Endothelial cell of umbilical vein (primary cell): ENCODE data around the gene TRANK1. TPM values are rescaled to one million over a fixed set of nuclear protein-coding genes. Genes with fewer than 3 reads are reported as not detected.

Source experiments
- BruUV-seq: library from RNA; stranded (reverse); fragments of 400-500 nt; replicated peaks from 2 replicates; lab custom pipeline; 2021; lab: Mats Ljungman, UMichigan
- CTCF ChIA-PET: fragments of 300-600, 350-600 bp; sonication (Branson Sonifier 250); formaldehyde crosslinking; loops from one replicate; lab custom pipeline; 2021; ENCODE audit warnings: antibody characterized with exemption, inconsistent platforms; lab: Charles Lee
- POLR2A ChIA-PET: fragments of 300-600, 350-600 bp; sonication (Branson Sonifier 250); formaldehyde crosslinking; loops from one replicate; lab custom pipeline; 2021; ENCODE audit warnings: antibody characterized with exemption, inconsistent platforms; lab: Charles Lee
- DNase-seq: peaks from one replicate; pipeline ENCODE4 v3.0.0-alpha.2; 2011; ENCODE audit warnings: low read depth, low spot score
- FAIRE-seq: peaks from 2 replicates; lab custom pipeline; 2011; peaks lifted over from hg19 to GRCh38; lab: Jason Lieb, UNC
- H2AFZ ChIP-seq: 2 replicates; pipeline ENCODE4 v1.6.0; 2012; ENCODE audit warnings: low read depth, low read length, control low read depth, inconsistent platforms
- H3K27ac ChIP-seq: 2 replicates; pipeline ENCODE4 v1.5.1; 2011; ENCODE audit warnings: low read depth, mild to moderate bottlenecking, control low read depth, low read length, moderate library complexity; ENCODE audit not compliant: insufficient read depth
- H3K27me3 ChIP-seq, 2 experiments: 2 replicates each; pipeline versions ENCODE4 v1.6.0 to v1.6.1; 2011; ENCODE audit warnings: low read length in 2 of 2, mixed read lengths in 1 of 2; ENCODE audit not compliant: control insufficient read depth in 2 of 2, insufficient read depth in 2 of 2
- H3K36me3 ChIP-seq, 2 experiments: 2 replicates in 1 of 2; 3 replicates in 1 of 2; pipeline ENCODE4 v1.5.1; 2011; ENCODE audit warnings: low read length in 2 of 2, mild to moderate bottlenecking in 1 of 2, moderate library complexity in 1 of 2; ENCODE audit not compliant: control insufficient read depth in 2 of 2, insufficient read depth in 2 of 2; ENCODE audit errors: extremely low read depth in 1 of 2
- H3K4me1 ChIP-seq: 3 replicates; pipeline ENCODE4 v1.5.1; 2011; ENCODE audit warnings: mild to moderate bottlenecking, low read length; ENCODE audit not compliant: control insufficient read depth, insufficient read depth; ENCODE audit errors: extremely low read depth
- H3K4me2 ChIP-seq: 2 replicates; pipeline ENCODE4 v1.6.1; 2011; ENCODE audit warnings: low read length, control low read depth, mixed read lengths; ENCODE audit not compliant: insufficient read depth
- H3K4me3 ChIP-seq, 3 experiments: fragments of 200-600 bp in 1 of 3; sonication (generic), shearing (Covaris generic) in 1 of 3; replicated peaks in 1 of 3; 2 replicates each; pipeline ENCODE4 v1.5.1; 2011 to 2016; ENCODE audit warnings: control low read depth in 3 of 3, low read length in 3 of 3, mild to moderate bottlenecking in 2 of 3, inconsistent platforms in 1 of 3, low read depth in 1 of 3, moderate library complexity in 1 of 3; ENCODE audit not compliant: insufficient read depth in 1 of 3
- H3K79me2 ChIP-seq: 2 replicates; pipeline ENCODE4 v1.6.0; 2012; ENCODE audit warnings: low read length, inconsistent platforms; ENCODE audit not compliant: control insufficient read depth, insufficient read depth
- H3K9ac ChIP-seq: replicated peaks from 2 replicates; pipeline ENCODE3; 2011; ENCODE audit warnings: low read length, control low read depth; ENCODE audit not compliant: insufficient read depth; ENCODE audit errors: extremely low read depth
- H3K9me1 ChIP-seq: replicated peaks from 3 replicates; pipeline ENCODE4 v1.6.0; 2011; ENCODE audit warnings: mild to moderate bottlenecking, low read length; ENCODE audit not compliant: control insufficient read depth, insufficient read depth; ENCODE audit errors: extremely low read depth
- H3K9me3 ChIP-seq: replicated peaks from 2 replicates; pipeline ENCODE4 v1.5.1; 2012; ENCODE audit warnings: low read length, inconsistent platforms; ENCODE audit not compliant: control insufficient read depth, insufficient read depth
- H4K20me1 ChIP-seq: replicated peaks from 2 replicates; pipeline ENCODE3; 2011; ENCODE audit warnings: mild to moderate bottlenecking, low read length; ENCODE audit not compliant: control insufficient read depth, insufficient read depth; ENCODE audit errors: extremely low read depth
- EZH2 ChIP-seq: IDR thresholded peaks from 2 replicates; pipeline ENCODE4 v1.6.1; 2012; ENCODE audit warnings: borderline replicate concordance, low read depth, mild to moderate bottlenecking, moderate library complexity, low read length, inconsistent platforms; ENCODE audit not compliant: severe bottlenecking
- FOS ChIP-seq: IDR thresholded peaks from 2 replicates; pipeline ENCODE4 v1.6.1; 2011; ENCODE audit warnings: mild to moderate bottlenecking, low read length, moderate library complexity, borderline replicate concordance; ENCODE audit not compliant: insufficient read depth
- GATA2 ChIP-seq: IDR thresholded peaks from 2 replicates; pipeline ENCODE4 v1.7.0; 2011; ENCODE audit warnings: low read depth, mild to moderate bottlenecking, moderate library complexity, mixed read lengths, low read length; ENCODE audit not compliant: insufficient read length, insufficient read depth
- JUN ChIP-seq: IDR thresholded peaks from 2 replicates; pipeline ENCODE4 v1.6.1; 2011; ENCODE audit warnings: borderline replicate concordance, low read depth; ENCODE audit not compliant: insufficient read length, insufficient read depth
- MYC ChIP-seq: IDR thresholded peaks from one replicate; pipeline ENCODE4 v1.6.1; 2011; ENCODE audit warnings: mild to moderate bottlenecking, low read depth, low read length
- POLR2A ChIP-seq: IDR thresholded peaks from 2 replicates; pipeline ENCODE4 v1.6.1; 2012; ENCODE audit warnings: low read depth, mild to moderate bottlenecking, control low read depth, low read length
- POLR2AphosphoS5 ChIP-seq: IDR thresholded peaks from 2 replicates; pipeline ENCODE4 v1.6.1; 2012; ENCODE audit warnings: low read depth, mild to moderate bottlenecking, control low read depth, low read length, moderate library complexity; ENCODE audit not compliant: insufficient read depth
- dilution Hi-C: fragments of 300-500 bp; cut with MboI; formaldehyde crosslinking; loops from one replicate; pipeline ENCODE4 v1.15.0; 2019; ENCODE audit warnings: low sequenced_read_pairs; ENCODE audit not compliant: extremely low pct_ligation_motif_present
- intact Hi-C: fragments of 100-400 bp; cut with micrococcal nuclease; formaldehyde crosslinking; loops from one replicate; pipeline ENCODE4 v1.10.0; 2022
- polyA plus RNA-seq, 4 experiments: library from polyadenylated mRNA; depleted of rRNA in 3 of 4; stranded (reverse) in 3 of 4; unstranded in 1 of 4; fragments of >200 nt; gene quantifications; 2 replicates each; pipeline versions ENCODE4 v1.2.1 to v1.2.3, GENCODE V29; 2011 to 2012; ENCODE audit warnings: missing spikeins in 1 of 4
- total RNA-seq: library from RNA; stranded (reverse); gene quantifications from 2 replicates; pipeline ENCODE4 v1.2.3, GENCODE V29; 2021
- TF ChIP-seq, protein P1 (sequence below): IDR thresholded peaks from 2 replicates; pipeline ENCODE4 v1.6.1; 2011; ENCODE audit not compliant: insufficient read depth, insufficient read length
- TF ChIP-seq, protein P2 (sequence below), 2 donors: IDR thresholded peaks; 1 replicate in 1 of 2; 2 replicates in 1 of 2; pipeline ENCODE4 v1.5.1; 2011; ENCODE audit warnings: low read length in 2 of 2, mild to moderate bottlenecking in 2 of 2, moderate library complexity in 2 of 2, control low read depth in 1 of 2, inconsistent platforms in 1 of 2, low read depth in 1 of 2; ENCODE audit not compliant: insufficient read depth in 1 of 2; ENCODE audit errors: extremely low read depth in 1 of 2

Gene TRANK1
- total and polyA plus RNA-seq, 2 donors (not counting 3 experiments of a cell fraction or from before 2014, with no cell fraction given) = 4.6 to 14.4 TPM

DNA sequence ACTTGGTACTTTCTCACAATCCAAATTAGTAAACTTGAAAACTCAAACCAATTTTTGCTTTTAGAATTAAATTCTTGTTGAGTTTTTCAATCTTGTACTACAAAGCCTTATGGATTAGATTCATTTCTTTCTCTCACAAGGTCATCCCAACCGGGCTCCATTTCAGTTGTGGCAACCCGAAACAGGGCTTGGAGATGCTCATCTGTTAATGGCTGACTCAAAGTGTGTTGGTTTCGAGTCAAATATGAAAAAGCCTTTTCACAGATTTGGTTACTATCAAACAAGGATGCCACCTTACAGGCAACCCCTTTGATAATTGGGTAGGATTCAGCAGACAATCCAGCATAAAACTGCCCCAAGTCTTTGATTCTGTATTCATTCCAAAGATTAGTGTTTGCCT, 46.3 kb upstream of the TRANK1 start:
- peak overlapping the region in 1 of 3 experiments; percentile 78 for H3K4me3 ChIP-seq
- H4K20me1 ChIP-seq = peaks cover 2% of the 10 kb centered on the region
- H3K27ac ChIP-seq = no peak overlapping the region
- POLR2A ChIA-PET = no interaction called here
- H3K9me1 ChIP-seq = no peaks in the 10 kb centered on the region
- peaks cover 3% of the 10 kb centered on the region in 2 experiments for H3K36me3 ChIP-seq
- H3K9ac ChIP-seq = no peak overlapping the region
- intact Hi-C loops (loop anchor here (5.0 kb wide), 1 partner anchor 961 kb away; no protein-coding TSS in a partner anchor), dilution Hi-C loops (no loop called here)
- DNase-seq = no peak
- peaks cover 47% of the 10 kb centered on the region for H3K79me2 ChIP-seq
- H3K4me2 ChIP-seq = peak overlapping the region; percentile 53
- H2AFZ ChIP-seq = no peak overlapping the region
- TF ChIP-seq GATA2 = no peak
- TF ChIP-seq, protein P1, sequence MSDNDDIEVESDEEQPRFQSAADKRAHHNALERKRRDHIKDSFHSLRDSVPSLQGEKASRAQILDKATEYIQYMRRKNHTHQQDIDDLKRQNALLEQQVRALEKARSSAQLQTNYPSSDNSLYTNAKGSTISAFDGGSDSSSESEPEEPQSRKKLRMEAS = no peak
- TF ChIP-seq FOS = no peak
- no peak for TF ChIP-seq POLR2A
- no peak for TF ChIP-seq EZH2
- TF ChIP-seq MYC = no peak
- TF ChIP-seq JUN = no peak
- TF ChIP-seq, protein P2, sequence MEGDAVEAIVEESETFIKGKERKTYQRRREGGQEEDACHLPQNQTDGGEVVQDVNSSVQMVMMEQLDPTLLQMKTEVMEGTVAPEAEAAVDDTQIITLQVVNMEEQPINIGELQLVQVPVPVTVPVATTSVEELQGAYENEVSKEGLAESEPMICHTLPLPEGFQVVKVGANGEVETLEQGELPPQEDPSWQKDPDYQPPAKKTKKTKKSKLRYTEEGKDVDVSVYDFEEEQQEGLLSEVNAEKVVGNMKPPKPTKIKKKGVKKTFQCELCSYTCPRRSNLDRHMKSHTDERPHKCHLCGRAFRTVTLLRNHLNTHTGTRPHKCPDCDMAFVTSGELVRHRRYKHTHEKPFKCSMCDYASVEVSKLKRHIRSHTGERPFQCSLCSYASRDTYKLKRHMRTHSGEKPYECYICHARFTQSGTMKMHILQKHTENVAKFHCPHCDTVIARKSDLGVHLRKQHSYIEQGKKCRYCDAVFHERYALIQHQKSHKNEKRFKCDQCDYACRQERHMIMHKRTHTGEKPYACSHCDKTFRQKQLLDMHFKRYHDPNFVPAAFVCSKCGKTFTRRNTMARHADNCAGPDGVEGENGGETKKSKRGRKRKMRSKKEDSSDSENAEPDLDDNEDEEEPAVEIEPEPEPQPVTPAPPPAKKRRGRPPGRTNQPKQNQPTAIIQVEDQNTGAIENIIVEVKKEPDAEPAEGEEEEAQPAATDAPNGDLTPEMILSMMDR (IDR thresholded peaks at IDR 0.05; ENCODE audit: extremely low read depth in 1 of 2, insufficient read depth in 1 of 2, low read depth in 1 of 2, low read length in 2 of 2) = no peak
- no peak for TF ChIP-seq POLR2AphosphoS5
- H3K27me3 ChIP-seq = no peaks in the 10 kb centered on the region
- no TSS peak for BruUV-seq
- FAIRE-seq = no peak
- no peaks in the 10 kb centered on the region for H3K9me3 ChIP-seq
- peaks cover 49% of the 10 kb centered on the region for H3K4me1 ChIP-seq
- CTCF ChIA-PET = no interaction called here
